ENCODE measurements around the gene MIPOL1.
"Not testable (repeated sequence)": the region's sequence is repeated elsewhere in the genome, so short reads cannot be mapped to it uniquely, and the experiment has no call there.

Gene MIPOL1

GRCh38 chr14:37197421-37198272 is at the start of gene MIPOL1:
Gene MIPOL1 (plus strand): TSS chr14:37197937. CDS start chr14:37247889, 49,952 bp downstream.
- no peak for DNase-seq

- DNase-seq = peak; percentile 50
Observed at GRCh38 chr14:37150414-37150813, 47.3 kb upstream of the MIPOL1 start.

- DNase-seq = no peak
Observed at GRCh38 chr14:37153005-37153404, 44.7 kb upstream of the MIPOL1 start.

- DNase-seq = no peak
Observed at GRCh38 chr14:37153483-37153882, 44.3 kb upstream of the MIPOL1 start.

- DNase-seq = no peak
Observed at GRCh38 chr14:37157987-37158386, 39.8 kb upstream of the MIPOL1 start.

GRCh38 chr14:37162307-37162706 is 35.4 kb upstream of the MIPOL1 start:
- not testable (repeated sequence) for DNase-seq

- DNase-seq = no peak
Observed at GRCh38 chr14:37165794-37166193, 31.9 kb upstream of the MIPOL1 start.

GRCh38 chr14:37167151-37168047 is 30.3 kb upstream of the MIPOL1 start:
- no peak for DNase-seq

GRCh38 chr14:37168721-37169120 is 29.0 kb upstream of the MIPOL1 start:
- no peak for DNase-seq

- no peak for DNase-seq
Observed at GRCh38 chr14:37170237-37170636, 27.5 kb upstream of the MIPOL1 start.

GRCh38 chr14:37170993-37171392 is 26.7 kb upstream of the MIPOL1 start:
- DNase-seq = no peak

- DNase-seq = no peak
Observed at GRCh38 chr14:37171678-37172023, 26.1 kb upstream of the MIPOL1 start.

- no peak for DNase-seq
Observed at GRCh38 chr14:37172024-37172869, 25.5 kb upstream of the MIPOL1 start, which contains the start of gene SLC25A21. Gene SLC25A21 (minus strand): TSS chr14:37172606.

GRCh38 chr14:37172936-37173614 is 24.7 kb upstream of the MIPOL1 start:
- DNase-seq = no peak

GRCh38 chr14:37179896-37180502 is 17.7 kb upstream of the MIPOL1 start:
- no peak for DNase-seq

- not testable (repeated sequence) for DNase-seq
Observed at GRCh38 chr14:37180886-37181285, 16.9 kb upstream of the MIPOL1 start.

- no peak for DNase-seq
Observed at GRCh38 chr14:37181441-37181840, 16.3 kb upstream of the MIPOL1 start.

GRCh38 chr14:37184520-37184919 is 13.2 kb upstream of the MIPOL1 start:
- DNase-seq = not testable (repeated sequence)

GRCh38 chr14:37185670-37186069 is 12.1 kb upstream of the MIPOL1 start:
- no peak for DNase-seq

- DNase-seq = no peak
Observed at GRCh38 chr14:37186865-37187264, 10.9 kb upstream of the MIPOL1 start.

- no peak for DNase-seq
Observed at GRCh38 chr14:37187294-37187693, 10.4 kb upstream of the MIPOL1 start.

All from MV-4-11 (cell line).